IMR-90 (cell line): ENCODE results near the gene SPPL3. TPM values are rescaled to one million over a fixed set of nuclear protein-coding genes. Genes with fewer than 3 reads are reported as not detected.

Source experiments
- ATAC-seq: fragments of 200-7000 bp; cut with Tn5 transposase; 2 replicates; pipeline ENCODE4 v1.9.1; 2020; ENCODE audit warnings: low read depth, mild to moderate bottlenecking, moderate library complexity
- BruUV-seq: library from RNA; stranded (reverse); fragments of 400-500 nt; replicated peaks from 2 replicates; lab custom pipeline; 2021; lab: Mats Ljungman, UMichigan
- CTCF ChIA-PET: fragments of 300-600 bp; formaldehyde crosslinking; extraction: SDS; loops from one replicate; lab custom pipeline; 2021; ENCODE audit warnings: antibody characterized with exemption; lab: Yijun Ruan, JAX
- POLR2A ChIA-PET: fragments of 300-600 bp; sonication (Branson Sonifier 250); formaldehyde crosslinking; loops from one replicate; lab custom pipeline; 2022; ENCODE audit warnings: antibody characterized with exemption; ENCODE audit not compliant: unreplicated experiment; lab: Charles Lee
- DNase-seq: peaks from one replicate; pipeline ENCODE4 v3.0.0; 2013
- H2AFZ ChIP-seq: replicated peaks from 2 replicates; pipeline ENCODE3; 2013; ENCODE audit warnings: low read length, mild to moderate bottlenecking; ENCODE audit not compliant: poor library complexity
- H2AK5ac ChIP-seq: 2 replicates; pipeline ENCODE4 v1.6.1; 2013; ENCODE audit warnings: low read depth, low read length, inconsistent platforms
- H2AK9ac ChIP-seq: replicated peaks from 2 replicates; pipeline ENCODE3; 2013; ENCODE audit warnings: mild to moderate bottlenecking, low read depth, low read length, moderate library complexity; ENCODE audit not compliant: poor library complexity
- H2BK120ac ChIP-seq: 2 replicates; pipeline ENCODE4 v1.6.1; 2013; ENCODE audit warnings: low read depth, low read length, inconsistent platforms
- H2BK15ac ChIP-seq: 3 replicates; pipeline ENCODE4 v1.6.1; 2013; ENCODE audit warnings: low read depth, low read length, inconsistent platforms
- H2BK20ac ChIP-seq: 2 replicates; pipeline ENCODE4 v1.6.1; 2013; ENCODE audit warnings: low read depth, mild to moderate bottlenecking, inconsistent platforms, low read length, moderate library complexity
- H2BK5ac ChIP-seq: 2 replicates; pipeline ENCODE4 v1.6.1; 2013; ENCODE audit warnings: mild to moderate bottlenecking, low read depth, low read length, inconsistent platforms; ENCODE audit not compliant: poor library complexity, severe bottlenecking
- H3K14ac ChIP-seq: replicated peaks from 2 replicates; pipeline ENCODE4 v1.6.1; 2013; ENCODE audit warnings: low read depth, low read length, inconsistent platforms
- H3K18ac ChIP-seq: 2 replicates; pipeline ENCODE4 v1.6.1; 2013; ENCODE audit warnings: low read depth, low read length, control low read depth
- H3K23ac ChIP-seq: 2 replicates; pipeline ENCODE4 v1.6.1; 2013; ENCODE audit warnings: low read depth, low read length, inconsistent platforms
- H3K27ac ChIP-seq: 2 replicates; pipeline ENCODE4 v1.5.1; 2013; ENCODE audit warnings: mild to moderate bottlenecking, control low read depth, low read length; ENCODE audit not compliant: insufficient read depth
- H3K27me3 ChIP-seq: 2 replicates; pipeline ENCODE4 v1.6.1; 2013; ENCODE audit warnings: low read length; ENCODE audit not compliant: control insufficient read depth, insufficient read depth
- H3K36me3 ChIP-seq: 2 replicates; pipeline ENCODE4 v1.6.1; 2013; ENCODE audit warnings: low read length, mixed read lengths; ENCODE audit not compliant: control insufficient read depth, insufficient read depth
- H3K4ac ChIP-seq: 2 replicates; pipeline ENCODE4 v1.6.1; 2013; ENCODE audit warnings: low read depth, low read length, inconsistent platforms
- H3K4me1 ChIP-seq: 2 replicates; pipeline ENCODE4 v1.6.1; 2013; ENCODE audit warnings: low read length, mixed read lengths; ENCODE audit not compliant: control insufficient read depth, insufficient read depth
- H3K4me2 ChIP-seq: 2 replicates; pipeline ENCODE4 v1.6.1; 2013; ENCODE audit warnings: low read depth, mild to moderate bottlenecking, control low read depth, low read length, moderate library complexity
- H3K4me3 ChIP-seq: 2 replicates; pipeline ENCODE4 v1.5.1; 2013; ENCODE audit warnings: low read depth, mild to moderate bottlenecking, control low read depth, low read length, moderate library complexity; ENCODE audit not compliant: insufficient read depth
- H3K56ac ChIP-seq: 2 replicates; pipeline ENCODE4 v1.6.1; 2013; ENCODE audit warnings: low read length, inconsistent platforms; ENCODE audit not compliant: insufficient read depth; ENCODE audit errors: extremely low read depth
- H3K79me1 ChIP-seq, 2 experiments: 2 replicates each; pipeline ENCODE4 v1.6.1; 2013; ENCODE audit warnings: low read length in 2 of 2, inconsistent platforms in 1 of 2, low read depth in 1 of 2
- H3K9ac ChIP-seq: 2 replicates; pipeline ENCODE4 v1.6.1; 2013; ENCODE audit warnings: low read depth, low read length, control low read depth
- H3K9me1 ChIP-seq: 2 replicates; pipeline ENCODE4 v1.6.1; 2013; ENCODE audit warnings: low read length, inconsistent platforms; ENCODE audit not compliant: insufficient read depth
- H3K9me3 ChIP-seq: 2 replicates; pipeline ENCODE4 v1.6.1; 2013; ENCODE audit warnings: low read length; ENCODE audit not compliant: control insufficient read depth, insufficient read depth
- H4K20me1 ChIP-seq: 2 replicates; pipeline ENCODE4 v1.6.1; 2013; ENCODE audit warnings: low read length, inconsistent platforms; ENCODE audit not compliant: insufficient read depth
- H4K5ac ChIP-seq: 2 replicates; pipeline ENCODE4 v1.6.1; 2013; ENCODE audit warnings: mild to moderate bottlenecking, low read depth, low read length, control low read depth
- H4K8ac ChIP-seq, 2 experiments: 2 replicates each; pipeline ENCODE4 v1.6.1; 2013; ENCODE audit warnings: low read depth in 2 of 2, low read length in 2 of 2, control low read depth in 1 of 2, inconsistent platforms in 1 of 2
- H4K91ac ChIP-seq: 2 replicates; pipeline ENCODE4 v1.6.1; 2013; ENCODE audit warnings: low read depth, low read length, inconsistent platforms; ENCODE audit not compliant: insufficient read depth
- BHLHE40 ChIP-seq: fragments of 150-350 bp; IDR thresholded peaks from 2 replicates; pipeline ENCODE4 v1.6.1; 2016; ENCODE audit warnings: mild to moderate bottlenecking, low read depth, low read length
- CEBPB ChIP-seq: IDR thresholded peaks from 2 replicates; pipeline ENCODE4 v1.6.1; 2012; ENCODE audit warnings: low read depth, low read length, improper control_type of control experiment
- CHD1 ChIP-seq: IDR thresholded peaks from 2 replicates; pipeline ENCODE4 v1.6.1; 2012; ENCODE audit warnings: low read depth, low read length, improper control_type of control experiment
- FOS ChIP-seq: fragments of 150-350 bp; IDR thresholded peaks from 2 replicates; pipeline ENCODE4 v1.6.1; 2016; ENCODE audit warnings: low read depth, low read length
- MAFK ChIP-seq: IDR thresholded peaks from 2 replicates; pipeline ENCODE4 v1.6.1; 2012; ENCODE audit warnings: low read depth, low read length, improper control_type of control experiment
- MXI1 ChIP-seq: IDR thresholded peaks from 2 replicates; pipeline ENCODE4 v1.6.1; 2012; ENCODE audit warnings: low read depth, mild to moderate bottlenecking, low read length, moderate library complexity, borderline replicate concordance
- NFE2L2 ChIP-seq: fragments of 150-350 bp; IDR thresholded peaks from 2 replicates; pipeline ENCODE4 v1.6.1; 2016; ENCODE audit warnings: low read depth, mild to moderate bottlenecking, low read length
- RAD21 ChIP-seq: IDR thresholded peaks from 2 replicates; pipeline ENCODE4 v1.6.1; 2012; ENCODE audit warnings: low read length, improper control_type of control experiment
- RCOR1 ChIP-seq: IDR thresholded peaks from 2 replicates; pipeline ENCODE4 v1.6.1; 2012; ENCODE audit warnings: mild to moderate bottlenecking, low read length, improper control_type of control experiment; ENCODE audit not compliant: insufficient replicate concordance
- RFX5 ChIP-seq: IDR thresholded peaks from 2 replicates; pipeline ENCODE4 v1.8.0; 2012; ENCODE audit warnings: low read depth, mild to moderate bottlenecking, low read length, moderate library complexity
- SMC3 ChIP-seq: fragments of 150-350 bp; IDR thresholded peaks from 2 replicates; pipeline ENCODE4 v1.6.1; 2016; ENCODE audit warnings: low read depth, mild to moderate bottlenecking, antibody characterized with exemption, low read length, moderate library complexity
- USF2 ChIP-seq: fragments of 150-350 bp; IDR thresholded peaks from 2 replicates; pipeline ENCODE4 v1.6.1; 2017; ENCODE audit warnings: mild to moderate bottlenecking, antibody characterized with exemption, low read length, low read depth
- WGBS, 2 experiments: methylation state at CpG; one replicate each; pipeline versions ENCODE4 v1.1.5 to v1.1.7; 2013; ENCODE audit warnings: missing lambda C conversion rate in 2 of 2; ENCODE audit not compliant: insufficient read length in 1 of 2; ENCODE audit errors: extremely low coverage in 2 of 2; 5-methylcytosine and 5-hydroxymethylcytosine counted together
- dilution Hi-C: fragments of 300-500 bp; cut with HindIII; formaldehyde crosslinking; loops from one replicate; pipeline ENCODE4 v1.14.3; 2018; ENCODE audit warnings: low sequenced_read_pairs; ENCODE audit not compliant: unreplicated experiment
- in situ Hi-C: fragments of 300-500 bp; cut with MboI; formaldehyde crosslinking; loops from 3 replicates; pipeline ENCODE4 v1.14.3; 2019; ENCODE audit warnings: low sequenced_read_pairs, inconsistent platforms, mixed read lengths
- intact Hi-C: fragments of 100-400 bp; cut with micrococcal nuclease; formaldehyde crosslinking; loops from 2 replicates; pipeline ENCODE4 v1.10.0; 2022
- polyA plus RNA-seq, 3 experiments: library from polyadenylated mRNA; depleted of rRNA; stranded (reverse); fragments of >200 nt; gene quantifications; 2 replicates each; pipeline ENCODE4 v1.2.3, GENCODE V29; 2012; ENCODE audit warnings: low replicate concordance in 1 of 3
- total RNA-seq: library from RNA; depleted of rRNA; stranded (reverse); fragments of >200 nt; gene quantifications from 2 replicates; pipeline ENCODE4 v1.2.3, GENCODE V29; 2012
- TF ChIP-seq, protein P1 (sequence below): conservative IDR thresholded peaks from 2 replicates; pipeline ENCODE4 v1.5.1; 2012; ENCODE audit warnings: mild to moderate bottlenecking, low read depth, low read length, improper control_type of control experiment
- TF ChIP-seq, protein P2 (sequence below): fragments of 150-350 bp; IDR thresholded peaks from 2 replicates; pipeline ENCODE4 v1.6.1; 2016; ENCODE audit warnings: low read depth, mild to moderate bottlenecking, low read length, moderate library complexity, borderline replicate concordance

Gene SPPL3
- total and polyA plus RNA-seq, 2 of the 4 experiments (the other 2 are of a cell fraction) = 1.6 to 18.0 TPM

DNA sequence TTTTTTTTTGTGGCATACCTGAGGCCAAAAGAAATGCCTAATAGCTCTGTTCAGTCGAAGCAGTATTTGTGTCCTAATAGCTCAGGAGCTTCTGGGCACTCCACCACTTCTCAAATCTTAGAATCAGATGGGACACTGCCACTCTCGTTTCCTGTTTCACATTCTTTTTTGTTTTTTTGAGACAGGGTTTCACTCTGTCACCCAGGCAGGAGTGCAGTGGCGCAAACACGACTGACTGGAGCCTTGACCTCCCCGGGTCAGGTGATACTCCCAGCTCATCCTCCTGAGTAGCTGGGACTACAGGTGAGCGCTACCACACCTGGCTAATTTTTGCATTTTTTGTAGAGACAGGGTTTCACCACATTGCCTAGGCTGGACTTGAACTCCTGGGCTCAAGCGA lies 52.7 kb downstream of the SPPL3 start:
- CTCF ChIA-PET = no interaction called here
- in situ Hi-C loops = no loop called here

More for the DNA sequence above, 52.7 kb downstream of the SPPL3 start:
- H2BK15ac ChIP-seq = no peak overlapping the region
- no peak overlapping the region for H4K8ac ChIP-seq
- no peak overlapping the region for H3K4me3 ChIP-seq
- H4K20me1 ChIP-seq = peaks cover 64% of the 10 kb centered on the region
- H2BK20ac ChIP-seq = no peak overlapping the region
- H3K14ac ChIP-seq = no peak overlapping the region
- TF ChIP-seq RAD21 (no peak), CEBPB (no peak), FOS (no peak), MAFK (no peak), NFE2L2 (no peak), USF2 (no peak), RFX5 (no peak), BHLHE40 (no peak), CHD1 (no peak), RCOR1 (no peak), MXI1 (no peak), SMC3 (no peak)
- TF ChIP-seq, protein P1, sequence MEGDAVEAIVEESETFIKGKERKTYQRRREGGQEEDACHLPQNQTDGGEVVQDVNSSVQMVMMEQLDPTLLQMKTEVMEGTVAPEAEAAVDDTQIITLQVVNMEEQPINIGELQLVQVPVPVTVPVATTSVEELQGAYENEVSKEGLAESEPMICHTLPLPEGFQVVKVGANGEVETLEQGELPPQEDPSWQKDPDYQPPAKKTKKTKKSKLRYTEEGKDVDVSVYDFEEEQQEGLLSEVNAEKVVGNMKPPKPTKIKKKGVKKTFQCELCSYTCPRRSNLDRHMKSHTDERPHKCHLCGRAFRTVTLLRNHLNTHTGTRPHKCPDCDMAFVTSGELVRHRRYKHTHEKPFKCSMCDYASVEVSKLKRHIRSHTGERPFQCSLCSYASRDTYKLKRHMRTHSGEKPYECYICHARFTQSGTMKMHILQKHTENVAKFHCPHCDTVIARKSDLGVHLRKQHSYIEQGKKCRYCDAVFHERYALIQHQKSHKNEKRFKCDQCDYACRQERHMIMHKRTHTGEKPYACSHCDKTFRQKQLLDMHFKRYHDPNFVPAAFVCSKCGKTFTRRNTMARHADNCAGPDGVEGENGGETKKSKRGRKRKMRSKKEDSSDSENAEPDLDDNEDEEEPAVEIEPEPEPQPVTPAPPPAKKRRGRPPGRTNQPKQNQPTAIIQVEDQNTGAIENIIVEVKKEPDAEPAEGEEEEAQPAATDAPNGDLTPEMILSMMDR = no peak
- TF ChIP-seq, protein P2, sequence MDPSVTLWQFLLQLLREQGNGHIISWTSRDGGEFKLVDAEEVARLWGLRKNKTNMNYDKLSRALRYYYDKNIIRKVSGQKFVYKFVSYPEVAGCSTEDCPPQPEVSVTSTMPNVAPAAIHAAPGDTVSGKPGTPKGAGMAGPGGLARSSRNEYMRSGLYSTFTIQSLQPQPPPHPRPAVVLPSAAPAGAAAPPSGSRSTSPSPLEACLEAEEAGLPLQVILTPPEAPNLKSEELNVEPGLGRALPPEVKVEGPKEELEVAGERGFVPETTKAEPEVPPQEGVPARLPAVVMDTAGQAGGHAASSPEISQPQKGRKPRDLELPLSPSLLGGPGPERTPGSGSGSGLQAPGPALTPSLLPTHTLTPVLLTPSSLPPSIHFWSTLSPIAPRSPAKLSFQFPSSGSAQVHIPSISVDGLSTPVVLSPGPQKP = no peak
- H3K9ac ChIP-seq = no peak overlapping the region
- no TSS peak for BruUV-seq
- H3K9me1 ChIP-seq = no peaks in the 10 kb centered on the region; the same call in none of the 2 replicates
- no peak for ATAC-seq
- no peak overlapping the region for H2AK5ac ChIP-seq
- POLR2A ChIA-PET = no interaction called here
- H4K5ac ChIP-seq = no peak overlapping the region
- intact Hi-C loops (no loop called here), dilution Hi-C loops (no loop called here)
- H3K27ac ChIP-seq = no peak overlapping the region
- DNase-seq = no peak
- no peak overlapping the region for H3K56ac ChIP-seq
- H2AK9ac ChIP-seq = no peak overlapping the region
- peaks cover 19% of the 10 kb centered on the region for H3K4me1 ChIP-seq
- no peak overlapping the region for H2AFZ ChIP-seq
- no peak overlapping the region for H3K23ac ChIP-seq
- no peak overlapping the region for H3K4me2 ChIP-seq
- no peak overlapping the region for H2BK120ac ChIP-seq
- 94% methylated on average over 6 of the region's 7 CpGs; no CpG with 5 or more reads in 1 of the 2 experiments for WGBS, 2 experiments
- no peak overlapping the region for H3K18ac ChIP-seq
- H3K27me3 ChIP-seq = no peaks in the 10 kb centered on the region
- H3K36me3 ChIP-seq = no peaks in the 10 kb centered on the region
- H3K4ac ChIP-seq = no peak overlapping the region
- no peak overlapping the region for H4K91ac ChIP-seq
- H3K79me1 ChIP-seq = peaks cover 30 to 74% of the 10 kb centered on the region in 2 experiments
- no peaks in the 10 kb centered on the region for H3K9me3 ChIP-seq
- no peak overlapping the region for H2BK5ac ChIP-seq
